Heart right ventricle (tissue), 16 donors: ENCODE results near the gene RASAL1. TPM values are rescaled to one million over a fixed set of nuclear protein-coding genes. Genes with fewer than 3 reads are reported as not detected.

ENCODE experiments used
- ATAC-seq, 8 donors: fragments of 200-7000 bp; cut with Tn5 transposase; one replicate each; pipeline ENCODE4 v1.9.1; 2020; ENCODE audit warnings: mild to moderate bottlenecking in 8 of 8, moderate library complexity in 8 of 8, moderate number of reproducible peaks in 1 of 8
- DNase-seq, 2 donors: peaks; one replicate each; pipeline ENCODE4 v3.0.0-alpha.2; 2020
- H3K27ac ChIP-seq, 10 donors: fragments of 200-600 bp; sonication (generic) in 2 of 10; one replicate each; pipeline versions ENCODE4 v1.5.0 to v1.8.0; 2020 to 2022; ENCODE audit warnings: mild to moderate bottlenecking in 3 of 10
- H3K27me3 ChIP-seq, 7 donors: fragments of 200-600 bp; one replicate each; pipeline ENCODE4 v1.8.0; 2021 to 2022; ENCODE audit warnings: mild to moderate bottlenecking in 2 of 7
- H3K36me3 ChIP-seq, 9 donors: fragments of 200-600 bp; sonication (generic) in 1 of 9; one replicate each; pipeline versions ENCODE4 v1.5.0 to v1.8.0; 2020 to 2022; ENCODE audit warnings: mild to moderate bottlenecking in 2 of 9
- H3K4me1 ChIP-seq, 9 donors: fragments of 200-600 bp; sonication (generic) in 1 of 9; one replicate each; pipeline versions ENCODE4 v1.5.0 to v1.8.0; 2020 to 2022; ENCODE audit warnings: mild to moderate bottlenecking in 4 of 9
- H3K4me3 ChIP-seq, 10 donors: fragments of 200-600 bp; sonication (generic) in 2 of 10; one replicate each; pipeline versions ENCODE4 v1.5.0 to v1.8.0; 2020 to 2022; ENCODE audit warnings: mild to moderate bottlenecking in 7 of 10, moderate library complexity in 2 of 10
- H3K9me3 ChIP-seq, 11 donors: fragments of 200-600 bp in 10 of 11; sonication (generic) in 2 of 11; one replicate each; pipeline versions ENCODE4 v1.5.0 to v1.8.0; 2013 to 2022; ENCODE audit warnings: mild to moderate bottlenecking in 2 of 11, control low read depth in 1 of 11, moderate library complexity in 1 of 11
- CTCF ChIP-seq, 9 donors: fragments of 200-600 bp; sonication (generic) in 2 of 9; IDR thresholded peaks; one replicate each; pipeline versions ENCODE4 v1.5.0 to v1.8.0; 2021 to 2022; ENCODE audit warnings: antibody characterized with exemption in 9 of 9, mild to moderate bottlenecking in 5 of 9, moderate library complexity in 1 of 9
- WGBS, 2 donors: extraction: QIAGEN DNeasy Blood & Tissue Kit; methylation state at CpG; one replicate each; pipeline ENCODE4 v1.1.7; 2013; ENCODE audit warnings: inconsistent platforms in 1 of 2; 5-methylcytosine and 5-hydroxymethylcytosine counted together
- intact Hi-C, 10 donors: fragments of 100-400 bp; cut with DNase I; formaldehyde crosslinking; loops; one replicate each; pipeline versions ENCODE4 v1.11.1 to v1.14.2; 2022
- polyA plus RNA-seq, 2 donors: library from polyadenylated mRNA; stranded (reverse); fragments of 200-250 nt; gene quantifications; one replicate each; pipeline ENCODE4 v1.2.3, GENCODE V29; 2013
- total RNA-seq, 10 donors: library from RNA; stranded (reverse); fragmentation: NEBNext Ultra II Directional in 3 of 10; extraction: Animal tissue kit (Norgen Biotek cat#: 25700) in 3 of 10; gene quantifications; one replicate each; pipeline versions ENCODE4 v1.2.1 to v1.2.4, GENCODE V29; 2021 to 2023
- donor health status: Arrhythmogenic right ventricular cardiomyopathy.
- donor health status: ischemic (EF 13 %, LVEDD 7.1; RV severe dilation, severe dysfunction).
- donor health status: healthy with polysubstance abuse.
- donor health status: DM: no; HTN: yes; CAD: no.
- donor health status: DM: no; HTN: no; CAD: no.
- donor health status: ischemic (EF 25% LVEDD 6.9; RV normal size, moderate dysfunction).
- donor health status: ischemic (EF 25% LVEDD 5.7; RV mildly dilated, moderate dysfunction).
- donor health status: healthy.
- donor health status: DM: yes; HTN: yes; CAD: no.
- donor health status: Ischemic cardiomyopathy.
- donor health status: ischemic (EF 35%, LVEDD 5.7; RV mildly dilated, moderate dysfunction).
- donor health status: nonischemic (EF 11% LVEDD 7.7; RV severe dilation, severe dysfunction).
- donor health status: DM: yes; HTN: yes; CAD: no.
- donor health status: PGD.
- donor health status: ischemic (EF 29% LVEDD 5.4; RV normal size, mild dysfunction).
- donor health status: nonischemic (EF 23%, LVEDD 6.1; RV moderate dilation, normal function).

RASAL1 gene
- total and polyA plus RNA-seq, 12 donors, result not detected

- Histone ChIP-seq H3K27ac (no peak overlapping the region), H3K36me3 (no peaks in the 10 kb centered on the region), H3K4me3 (no peak overlapping the region), H3K4me1 (peaks cover 0 to 28% (median 0%) of the 10 kb centered on the region in 9 donors), H3K27me3 (peaks cover 0 to 36% (median 18%) of the 10 kb centered on the region in 7 donors), H3K9me3 (no peaks in the 10 kb centered on the region)
- intact Hi-C loops, result no loop called here
- 73 to 78% methylated on average over 7 of the region's 7 CpGs for WGBS, 2 donors
- TF ChIP-seq CTCF (IDR thresholded peaks at IDR 0.05), result no peak
- ATAC-seq (no peak), DNase-seq (no peak)
Observed at GRCh38 chr12:113140706-113141105, 5.1 kb upstream of the RASAL1 start.

- H3K4me3 ChIP-seq, result no peak overlapping the region
- no peak overlapping the region for H3K27ac ChIP-seq
- intact Hi-C loops, result no loop called here
- H3K9me3 ChIP-seq, result no peaks in the 10 kb centered on the region
- peaks cover 0 to 30% (median 0%) of the 10 kb centered on the region in 9 donors for H3K4me1 ChIP-seq
- 72 to 80% methylated on average over 3 of the region's 3 CpGs for WGBS, 2 donors
- DNase-seq (no peak), ATAC-seq (no peak)
- peaks cover 0 to 48% (median 35%) of the 10 kb centered on the region in 7 donors for H3K27me3 ChIP-seq
- no peak for TF ChIP-seq CTCF (IDR thresholded peaks at IDR 0.05)
- H3K36me3 ChIP-seq, result no peaks in the 10 kb centered on the region
Observed at GRCh38 chr12:113138826-113139225, 3.3 kb upstream of the RASAL1 start.

- ATAC-seq, result no peak
- TF ChIP-seq CTCF (IDR thresholded peaks at IDR 0.05), result no peak
- Histone ChIP-seq H3K4me3 (no peak overlapping the region), H3K27ac (no peak overlapping the region), H3K36me3 (no peaks in the 10 kb centered on the region), H3K4me1 (peaks cover 0 to 27% (median 0%) of the 10 kb centered on the region in 9 donors), H3K9me3 (no peaks in the 10 kb centered on the region), H3K27me3 (peaks cover 0 to 55% (median 41%) of the 10 kb centered on the region in 7 donors)
- no peak for DNase-seq
- intact Hi-C loops, result no loop called here
- WGBS, 2 donors, result 80 to 83% methylated on average over 12 of the region's 12 CpGs
Observed at GRCh38 chr12:113137861-113138783, 2.6 kb upstream of the RASAL1 start.

GRCh38 chr12:113136990-113137511, 1.5 kb upstream of the RASAL1 start:
- Histone ChIP-seq H3K4me1 (peaks cover 0 to 16% (median 0%) of the 10 kb centered on the region in 9 donors), H3K4me3 (no peak overlapping the region), H3K27me3 (peaks cover 0 to 66% (median 50%) of the 10 kb centered on the region in 7 donors), H3K9me3 (no peaks in the 10 kb centered on the region), H3K36me3 (no peaks in the 10 kb centered on the region), H3K27ac (no peak overlapping the region)
- TF ChIP-seq CTCF (IDR thresholded peaks at IDR 0.05), result no peak
- WGBS, 2 donors, result 70 to 86% methylated on average over 6 of the region's 6 CpGs
- no peak for DNase-seq
- no peak for ATAC-seq
- intact Hi-C loops, result no loop called here
